HG03064 (cell line): Measurements from ENCODE around the gene STARD13.
A peak's percentile ranks its signal among the peaks of the same experiment; 100 is the strongest.

ENCODE experiments used
- ATAC-seq: cut with Tn5 transposase; IDR thresholded peaks from one replicate; pipeline ENCODE4 v1.9.1; 2021; ENCODE audit warnings: low read depth; ENCODE audit not compliant: unreplicated experiment

Gene STARD13, protein sequence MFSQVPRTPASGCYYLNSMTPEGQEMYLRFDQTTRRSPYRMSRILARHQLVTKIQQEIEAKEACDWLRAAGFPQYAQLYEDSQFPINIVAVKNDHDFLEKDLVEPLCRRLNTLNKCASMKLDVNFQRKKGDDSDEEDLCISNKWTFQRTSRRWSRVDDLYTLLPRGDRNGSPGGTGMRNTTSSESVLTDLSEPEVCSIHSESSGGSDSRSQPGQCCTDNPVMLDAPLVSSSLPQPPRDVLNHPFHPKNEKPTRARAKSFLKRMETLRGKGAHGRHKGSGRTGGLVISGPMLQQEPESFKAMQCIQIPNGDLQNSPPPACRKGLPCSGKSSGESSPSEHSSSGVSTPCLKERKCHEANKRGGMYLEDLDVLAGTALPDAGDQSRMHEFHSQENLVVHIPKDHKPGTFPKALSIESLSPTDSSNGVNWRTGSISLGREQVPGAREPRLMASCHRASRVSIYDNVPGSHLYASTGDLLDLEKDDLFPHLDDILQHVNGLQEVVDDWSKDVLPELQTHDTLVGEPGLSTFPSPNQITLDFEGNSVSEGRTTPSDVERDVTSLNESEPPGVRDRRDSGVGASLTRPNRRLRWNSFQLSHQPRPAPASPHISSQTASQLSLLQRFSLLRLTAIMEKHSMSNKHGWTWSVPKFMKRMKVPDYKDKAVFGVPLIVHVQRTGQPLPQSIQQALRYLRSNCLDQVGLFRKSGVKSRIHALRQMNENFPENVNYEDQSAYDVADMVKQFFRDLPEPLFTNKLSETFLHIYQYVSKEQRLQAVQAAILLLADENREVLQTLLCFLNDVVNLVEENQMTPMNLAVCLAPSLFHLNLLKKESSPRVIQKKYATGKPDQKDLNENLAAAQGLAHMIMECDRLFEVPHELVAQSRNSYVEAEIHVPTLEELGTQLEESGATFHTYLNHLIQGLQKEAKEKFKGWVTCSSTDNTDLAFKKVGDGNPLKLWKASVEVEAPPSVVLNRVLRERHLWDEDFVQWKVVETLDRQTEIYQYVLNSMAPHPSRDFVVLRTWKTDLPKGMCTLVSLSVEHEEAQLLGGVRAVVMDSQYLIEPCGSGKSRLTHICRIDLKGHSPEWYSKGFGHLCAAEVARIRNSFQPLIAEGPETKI

DNA sequence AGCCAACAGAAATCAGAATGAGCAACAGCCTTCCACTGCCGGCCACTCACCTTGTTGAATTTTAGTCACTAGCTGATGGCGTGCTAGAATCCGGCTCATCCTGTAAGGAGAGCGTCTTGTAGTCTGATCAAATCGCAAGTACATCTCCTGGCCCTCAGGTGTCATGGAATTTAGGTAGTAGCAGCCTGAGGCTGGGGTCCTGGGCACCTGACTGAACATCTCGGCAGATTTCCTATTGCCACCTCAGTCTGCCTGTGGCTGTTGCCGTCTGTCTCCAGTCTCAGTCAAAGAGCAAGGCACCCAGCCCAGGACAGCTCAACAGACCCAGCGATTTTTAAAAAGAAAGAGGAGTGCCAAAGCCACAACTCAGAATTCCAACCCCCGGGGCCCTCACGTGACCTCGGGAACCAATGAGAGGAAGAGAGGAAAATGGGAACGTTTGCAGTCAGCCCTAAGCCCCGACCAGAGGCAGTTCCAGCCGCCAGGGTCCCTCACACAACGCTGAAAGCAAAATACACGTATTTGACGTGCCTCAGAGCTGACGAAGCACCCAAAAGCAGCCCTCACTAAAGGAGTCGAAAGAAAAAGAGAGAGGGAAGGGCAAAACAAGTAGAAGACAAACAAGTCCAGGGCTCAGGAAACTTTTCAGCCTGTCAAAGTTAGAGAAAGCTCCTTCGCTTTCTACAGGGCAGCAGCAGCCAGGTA, at the start of gene STARD13:
Gene STARD13, minus strand, starts transcription at position 336 of the 705 bp plus-strand sequence. Its CDS starts 117 bp downstream, at position 219.
- ATAC-seq: peak; percentile 52

DNA sequence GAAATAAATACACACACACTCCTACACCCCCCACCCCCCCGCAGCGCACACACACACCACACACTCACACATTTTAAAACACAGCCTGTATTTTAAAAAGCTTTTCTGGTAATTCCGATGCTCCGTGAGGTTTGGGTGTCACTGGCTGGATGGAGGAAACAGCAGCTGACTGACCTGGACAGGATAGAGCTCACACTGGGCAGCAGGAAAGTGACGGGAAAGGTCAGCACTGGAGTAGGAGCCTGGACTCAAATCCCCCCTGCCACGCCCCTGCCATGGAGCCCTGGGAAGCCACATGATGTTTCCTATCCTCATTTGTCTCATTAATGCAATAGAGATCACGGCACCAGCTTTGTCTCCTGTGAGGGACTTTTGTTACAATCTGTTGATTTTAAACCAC, 49.3 kb upstream of the STARD13 start:
- no peak for ATAC-seq

DNA sequence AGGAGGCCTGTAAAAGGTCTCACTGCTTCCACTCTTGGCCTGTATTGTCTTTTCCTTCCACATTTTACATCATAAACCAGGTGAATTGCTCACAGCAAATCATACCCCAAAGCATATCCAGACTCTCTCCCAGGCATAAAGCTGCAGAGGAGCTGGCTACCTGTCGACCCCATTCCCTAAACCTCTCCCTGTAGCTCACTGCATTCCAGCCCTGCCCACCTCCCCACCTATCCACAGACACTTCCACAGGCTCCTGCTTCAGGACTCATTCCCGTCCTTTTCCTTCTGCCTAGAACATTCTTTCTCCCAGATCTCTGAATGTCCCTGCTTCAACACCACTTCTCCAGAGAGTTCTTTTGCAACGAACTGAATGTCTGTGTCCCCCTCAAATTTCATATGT, 46.4 kb upstream of the STARD13 start:
- ATAC-seq: no peak

DNA sequence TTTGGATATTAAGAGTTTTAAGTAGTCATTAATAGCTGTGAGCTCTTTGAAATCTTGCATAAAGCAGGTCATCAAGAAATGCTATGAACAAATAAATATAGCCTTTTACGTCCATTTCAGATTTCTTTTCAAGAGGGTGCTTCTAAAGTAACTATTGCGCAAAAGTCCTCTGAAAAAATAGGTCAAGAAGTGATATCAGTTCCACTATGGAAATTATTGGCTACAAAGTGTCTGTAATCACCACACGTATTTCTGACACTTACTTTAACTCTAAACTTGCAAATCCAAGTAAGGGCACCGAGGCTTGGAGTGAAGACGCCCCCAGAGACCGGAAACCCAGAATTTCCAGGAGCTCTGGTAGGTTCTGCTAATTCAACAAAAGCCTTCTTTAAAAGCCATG, 44.9 kb upstream of the STARD13 start:
- no peak for ATAC-seq

DNA sequence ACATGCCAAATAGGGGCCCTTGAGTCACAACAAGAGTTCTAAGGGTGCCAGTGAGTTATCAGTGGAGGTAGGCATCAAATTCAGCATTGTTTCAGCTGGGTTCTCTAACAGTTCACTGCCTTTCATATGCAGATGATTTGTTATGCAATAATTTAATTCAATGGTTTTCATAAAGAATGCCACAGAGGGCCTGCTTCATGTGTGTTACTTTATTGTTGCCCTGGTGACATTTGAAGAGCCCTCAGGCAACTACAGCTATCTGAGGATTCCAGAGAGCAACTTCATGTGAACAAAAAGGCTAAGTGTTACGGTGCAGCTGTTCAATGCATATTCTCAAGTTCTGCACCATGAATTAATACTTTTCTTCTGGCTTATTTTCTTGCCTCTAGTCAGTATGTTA, 43.1 kb upstream of the STARD13 start:
- ATAC-seq: no peak

DNA sequence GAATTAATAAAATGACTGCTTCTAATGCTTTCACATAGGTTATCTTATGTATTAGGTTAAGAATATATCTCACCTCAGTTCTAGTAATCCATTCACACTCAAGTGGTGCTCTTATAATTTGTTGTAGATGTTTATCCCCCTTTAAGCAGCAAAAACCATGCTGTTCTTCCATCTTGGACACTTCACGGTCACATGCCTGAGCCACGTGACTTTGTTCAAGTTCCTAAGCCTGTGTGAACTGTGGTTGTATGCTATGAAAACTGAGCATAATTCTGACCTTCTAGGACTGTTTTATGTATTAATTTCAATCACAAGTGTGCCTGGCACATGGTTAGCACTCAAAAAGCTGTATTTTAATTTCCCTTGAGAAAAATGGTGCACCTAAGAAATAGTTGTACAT, 41.2 kb upstream of the STARD13 start:
- no peak for ATAC-seq

DNA sequence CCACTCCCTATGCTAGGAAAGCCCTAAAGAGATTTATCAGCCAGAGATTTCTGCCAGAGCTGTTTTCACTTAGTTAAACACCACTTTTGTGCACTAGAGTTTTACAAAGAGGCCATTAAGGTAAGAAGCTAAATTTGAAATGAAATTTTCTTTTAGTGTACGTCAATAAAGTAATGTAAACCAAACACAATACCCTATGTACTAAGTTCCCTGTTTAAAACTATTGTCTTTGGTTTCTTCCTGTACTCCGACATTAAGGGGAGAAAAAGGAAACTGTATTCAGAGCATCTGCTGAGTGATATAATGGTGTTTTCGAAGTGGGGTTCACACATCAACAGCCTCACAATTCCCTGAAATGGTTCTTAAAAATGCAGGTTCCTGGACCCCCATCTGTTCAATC, 40.7 kb upstream of the STARD13 start:
- no peak for ATAC-seq

DNA sequence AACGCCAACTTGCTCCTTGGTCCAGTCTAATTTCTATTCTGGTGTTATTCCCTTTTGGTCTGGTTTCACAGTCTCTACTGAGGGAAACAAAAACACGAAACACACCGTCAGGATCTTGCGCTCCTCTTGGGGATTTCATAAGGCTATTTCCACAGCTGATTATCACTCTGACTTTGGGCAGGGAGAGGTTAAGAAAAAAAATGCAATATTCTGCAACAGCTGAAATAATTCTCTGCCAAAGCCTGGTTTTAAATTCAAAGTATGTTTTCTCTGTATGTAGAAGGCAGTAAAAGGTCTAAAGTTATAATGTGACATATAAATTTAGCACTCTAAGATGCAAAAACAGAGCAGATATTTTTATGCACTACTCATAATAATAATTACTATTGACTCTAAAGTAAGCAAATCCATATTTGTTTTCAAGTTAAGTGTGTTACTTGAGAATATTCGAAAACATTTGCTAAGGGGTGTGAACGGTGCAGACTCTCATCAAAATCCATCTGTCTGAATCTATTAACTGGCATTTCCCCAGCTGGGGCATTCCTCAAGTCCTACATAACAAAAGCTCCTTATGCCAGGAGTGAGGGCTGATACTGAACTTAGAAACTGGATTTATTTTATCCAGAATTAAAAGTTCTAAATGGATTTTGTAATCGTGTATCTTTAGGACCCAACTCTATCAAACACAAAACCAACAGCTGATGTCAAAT, 38.4 kb upstream of the STARD13 start:
- ATAC-seq: no peak

DNA sequence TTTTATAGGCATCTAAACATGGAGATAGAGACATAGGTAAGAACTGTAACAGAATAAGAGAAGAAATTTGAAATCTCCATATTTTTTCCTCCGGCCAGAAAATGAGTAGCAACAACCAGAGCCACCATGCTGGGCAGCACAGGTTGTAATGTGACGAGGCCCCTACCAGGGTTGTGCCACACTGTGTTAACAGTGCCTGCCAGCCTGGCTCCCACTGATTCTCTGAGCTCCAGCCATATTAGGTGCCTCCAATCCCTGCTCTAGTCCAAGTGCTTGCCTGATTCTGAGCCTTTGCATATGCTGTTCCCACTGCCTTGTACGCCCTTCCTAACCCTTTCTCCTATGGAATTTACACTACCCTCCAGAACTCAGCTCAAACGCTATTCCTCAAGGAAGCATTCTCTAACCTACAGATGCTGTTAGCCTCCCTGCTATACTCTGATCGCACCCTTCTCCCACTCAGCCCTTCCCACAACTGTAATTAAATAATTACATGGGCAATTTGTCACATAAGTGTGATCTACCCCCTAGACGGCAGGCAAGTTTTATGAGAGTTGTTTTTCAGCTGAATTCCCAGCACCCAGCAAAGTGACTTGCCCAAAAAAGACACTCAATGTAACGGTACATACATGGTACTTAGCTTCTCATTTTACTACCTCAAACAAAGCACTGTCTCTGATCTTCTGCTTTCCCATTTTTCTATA, 37.6 kb upstream of the STARD13 start:
- no peak for ATAC-seq

DNA sequence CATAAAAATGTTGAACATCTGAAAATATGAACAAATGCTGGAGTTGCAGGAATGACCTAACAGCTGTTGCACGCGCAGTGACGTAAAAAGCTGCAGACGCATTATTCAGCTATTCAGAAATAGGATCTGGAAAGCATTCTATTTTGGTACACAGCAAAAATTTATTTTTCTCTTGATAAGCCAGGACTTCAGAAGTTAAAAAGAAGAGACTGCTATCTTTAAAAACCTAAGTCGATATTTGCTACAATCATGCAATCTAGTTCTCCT, 36.9 kb upstream of the STARD13 start:
- no peak for ATAC-seq

DNA sequence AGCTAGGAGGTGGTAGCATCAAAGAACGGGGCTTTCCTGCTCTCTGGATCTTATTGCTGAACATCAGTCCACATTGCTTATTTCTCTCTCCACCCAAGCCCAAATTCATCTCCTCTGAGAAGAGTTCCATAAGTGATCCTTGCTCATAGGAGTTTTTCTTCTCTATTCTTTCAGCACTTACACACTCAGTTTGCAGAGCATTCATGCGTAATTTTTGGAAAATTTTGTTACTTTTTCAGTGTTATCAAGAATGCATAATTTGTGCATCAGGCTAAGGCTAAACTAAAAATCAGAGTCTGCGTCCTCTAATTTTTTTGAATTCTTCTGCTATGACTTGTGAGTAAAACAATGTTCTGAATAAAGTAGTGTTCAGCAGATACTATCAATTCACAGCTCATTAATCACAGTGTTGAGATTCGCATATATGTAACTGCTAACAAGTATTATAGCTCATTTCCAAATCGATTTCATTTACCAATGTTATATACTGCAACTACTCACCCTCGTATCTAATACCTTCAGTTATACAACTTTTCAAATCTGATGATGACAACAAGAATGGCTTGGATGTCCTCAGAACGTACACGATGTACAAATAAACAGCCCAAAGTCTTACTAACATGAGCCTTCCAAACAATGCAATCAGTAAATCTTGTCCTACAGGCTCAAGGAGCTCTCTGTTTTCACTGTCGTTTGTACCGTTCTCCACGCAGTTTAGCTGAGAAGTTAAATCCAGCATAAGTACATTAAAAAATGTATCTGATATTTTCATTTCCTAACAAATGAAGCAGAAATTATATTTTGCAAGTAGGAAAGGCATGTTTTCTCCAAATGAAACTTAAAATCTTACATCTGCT, 36.4 kb upstream of the STARD13 start:
- no peak for ATAC-seq

DNA sequence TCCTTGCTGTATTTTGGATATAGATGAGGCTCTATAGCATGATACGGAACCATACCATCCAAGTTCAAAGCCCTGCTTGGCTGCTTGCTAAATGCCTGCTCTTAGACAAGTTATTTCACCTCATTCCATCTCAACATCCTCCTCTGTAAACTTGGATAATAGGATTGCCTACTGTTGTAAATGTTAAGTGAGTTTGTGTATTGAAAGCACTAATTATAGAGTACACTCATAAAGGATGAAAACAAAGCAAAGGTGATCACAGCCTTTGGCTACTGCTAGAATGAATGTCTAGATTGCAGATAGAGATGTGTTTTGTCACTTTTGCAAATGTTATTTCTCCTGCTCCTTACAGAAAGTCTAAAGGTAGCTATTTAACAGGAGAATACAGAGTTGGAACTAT, 34.3 kb upstream of the STARD13 start:
- ATAC-seq: no peak

DNA sequence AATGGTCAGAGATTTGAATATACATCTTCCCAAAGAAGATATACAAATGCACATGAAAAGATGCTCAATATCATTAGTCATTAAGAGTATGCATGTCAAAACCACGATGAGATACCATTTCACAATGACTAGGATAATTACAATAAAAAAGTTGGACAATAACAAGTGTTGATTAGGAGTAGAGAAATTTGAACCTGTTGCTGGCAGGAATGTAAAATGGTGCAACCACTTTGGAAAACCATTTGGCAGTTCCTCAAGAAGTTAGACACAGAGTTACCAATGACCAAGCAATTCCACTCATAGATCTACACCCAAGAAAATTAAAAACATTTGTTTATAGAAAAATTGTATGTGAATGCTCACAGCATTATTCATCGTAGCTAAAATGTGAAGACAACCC, 33.2 kb upstream of the STARD13 start:
- no peak for ATAC-seq

DNA sequence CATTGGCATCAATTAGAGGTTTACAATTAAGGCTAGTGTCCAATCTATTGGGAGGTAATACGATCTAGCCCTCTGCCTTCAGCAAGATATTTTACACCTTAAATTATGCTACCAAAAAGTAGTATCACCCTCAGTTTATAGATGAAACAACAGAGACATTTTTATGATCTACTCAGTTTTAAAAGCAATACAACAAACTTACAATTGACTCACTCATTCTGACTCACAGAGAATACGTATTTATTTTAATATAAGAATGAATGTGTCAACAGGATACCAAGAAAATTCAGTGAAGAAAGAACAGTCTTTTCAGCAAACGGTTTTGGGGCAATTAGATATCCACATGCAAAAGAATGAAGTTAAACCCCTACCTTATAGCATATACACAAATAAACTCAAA, 32.5 kb upstream of the STARD13 start:
- no peak for ATAC-seq

DNA sequence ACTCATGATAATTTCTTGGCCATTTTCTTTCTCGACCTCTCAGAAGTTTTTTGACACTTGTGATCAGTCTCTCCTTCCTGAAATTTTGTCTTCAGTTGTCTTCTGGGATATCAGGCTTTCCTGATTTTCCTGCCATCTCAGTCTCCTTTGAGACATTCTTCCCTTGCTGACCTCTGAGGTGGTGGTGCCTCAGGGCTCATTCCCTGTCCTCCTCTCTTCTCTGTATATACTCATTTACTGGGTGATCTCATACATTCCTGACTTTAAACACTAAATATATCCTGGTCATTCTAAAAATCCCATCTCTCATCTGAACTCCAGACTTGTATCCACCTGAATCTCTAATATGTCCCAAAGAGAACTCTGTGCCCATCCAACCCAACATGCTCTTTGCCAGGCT, 31.3 kb upstream of the STARD13 start:
- ATAC-seq: no peak

DNA sequence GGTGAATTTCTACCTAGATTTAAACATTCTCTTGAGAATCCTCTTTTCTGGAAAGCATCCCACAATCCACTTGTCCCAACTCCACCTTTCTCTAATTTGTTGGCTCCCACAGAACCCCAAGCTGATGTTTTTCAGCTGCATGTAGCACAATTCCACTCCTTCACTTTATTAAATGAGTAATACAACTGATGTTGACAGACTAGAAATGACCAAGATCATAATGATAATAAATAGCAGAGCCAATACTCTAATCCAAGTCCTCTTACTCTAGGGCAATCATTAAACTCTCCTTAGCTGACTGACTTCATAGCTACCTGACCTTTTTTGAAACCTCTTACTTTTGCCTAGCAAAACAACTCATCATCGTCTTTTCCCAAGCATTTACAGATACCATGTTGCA, 27.9 kb upstream of the STARD13 start:
- ATAC-seq: no peak

DNA sequence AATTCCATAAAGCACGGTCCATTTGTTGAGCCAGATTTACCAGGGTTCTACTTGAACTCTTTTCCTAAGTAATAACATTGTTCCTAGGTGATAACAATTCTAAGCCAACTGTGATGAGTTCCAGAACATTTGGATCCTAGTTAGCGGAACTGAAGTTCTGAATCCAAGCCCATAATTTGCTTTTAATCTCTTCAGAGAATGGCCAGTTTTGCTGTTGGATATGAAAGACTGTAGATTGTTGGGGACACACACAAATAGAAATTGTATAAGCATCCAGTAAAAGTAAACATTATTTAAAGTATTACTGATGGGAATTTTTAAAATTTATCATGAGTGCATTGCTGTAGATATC, 27.3 kb upstream of the STARD13 start:
- no peak for ATAC-seq

DNA sequence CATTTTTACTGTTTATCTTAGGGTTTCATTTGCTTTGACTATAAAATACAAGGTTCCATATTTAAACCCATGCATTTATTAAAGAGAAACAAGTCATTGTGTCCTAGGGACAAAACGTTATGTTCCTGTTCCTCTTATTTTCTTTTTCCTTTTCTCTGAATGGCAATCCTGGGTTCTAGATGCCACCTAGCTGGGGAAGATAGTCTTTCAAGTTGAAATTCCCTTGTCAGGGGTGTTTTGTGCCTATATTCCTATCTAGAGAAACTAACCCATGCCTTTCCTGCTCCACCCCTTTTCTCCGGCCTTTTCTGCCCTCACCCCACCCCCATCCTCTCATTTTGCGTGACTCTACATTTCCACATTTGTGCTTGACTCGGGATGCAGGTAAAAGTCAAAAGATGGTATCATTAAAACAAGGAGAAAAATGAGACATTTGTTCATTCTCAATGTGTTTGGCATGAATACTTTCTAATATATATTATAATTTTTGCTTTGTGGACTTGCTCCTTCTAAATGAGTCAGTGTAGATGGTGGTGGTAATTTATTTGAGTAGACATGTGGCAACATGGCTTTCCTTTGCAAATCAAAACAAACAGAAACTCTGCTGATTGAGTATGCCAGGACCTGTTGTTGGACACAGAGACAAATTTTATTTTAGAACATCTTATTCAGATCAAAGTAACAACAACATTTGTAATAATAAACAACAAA, 26.8 kb upstream of the STARD13 start:
- ATAC-seq: no peak
